Suprapubic skin (tissue), 4 donors: ENCODE data around the gene POLR1A. TPM values are rescaled to one million over a fixed set of nuclear protein-coding genes. Genes with fewer than 3 reads are reported as not detected.

Experiments used
- DNase-seq, 2 donors: peaks; one replicate each; pipeline ENCODE4 v3.0.0-alpha.2; 2019; ENCODE audit warnings: low spot score in 2 of 2
- H3K27ac ChIP-seq: fragments of 200-600 bp; sonication (generic); one replicate; pipeline ENCODE4 v1.5.1; 2019
- H3K27me3 ChIP-seq: fragments of 200-600 bp; sonication (generic); one replicate; pipeline ENCODE4 v1.5.1; 2019
- H3K36me3 ChIP-seq: fragments of 200-600 bp; sonication (generic); one replicate; pipeline ENCODE4 v1.5.1; 2019
- H3K4me1 ChIP-seq: fragments of 200-600 bp; sonication (generic); one replicate; pipeline ENCODE4 v1.5.1; 2019
- H3K4me3 ChIP-seq: fragments of 200-600 bp; sonication (generic); one replicate; pipeline ENCODE4 v1.5.1; 2019; ENCODE audit warnings: mild to moderate bottlenecking
- H3K9me3 ChIP-seq: fragments of 200-600 bp; sonication (generic); one replicate; pipeline ENCODE4 v1.5.1; 2019
- EP300 ChIP-seq: sonication (generic); formaldehyde crosslinking; IDR thresholded peaks from one replicate; pipeline ENCODE4 v1.6.1; 2017; ENCODE audit warnings: antibody characterized with exemption
- POLR2A ChIP-seq, 2 donors: fragments of 450-650 bp; IDR thresholded peaks; one replicate each; pipeline ENCODE4 v1.6.1; 2017; ENCODE audit warnings: antibody characterized with exemption in 2 of 2, mild to moderate bottlenecking in 2 of 2, moderate library complexity in 2 of 2
- POLR2AphosphoS5 ChIP-seq, 3 donors: sonication (generic); formaldehyde crosslinking; IDR thresholded peaks; one replicate each; pipeline ENCODE4 v1.6.1; 2017; ENCODE audit warnings: antibody characterized with exemption in 3 of 3
- WGBS: methylation state at CpG from one replicate; pipeline ENCODE4 v1.1.5; 2018; 5-methylcytosine and 5-hydroxymethylcytosine counted together
- total RNA-seq, 4 donors: library from RNA; depleted of rRNA; stranded (reverse); fragments of >200 nt; gene quantifications; one replicate each; pipeline ENCODE4 v1.1.0, GENCODE V29; 2016
- TF ChIP-seq, protein P1 (sequence below), 2 donors: fragments of 200-600 bp in 1 of 2; fragments of 450-650 bp in 1 of 2; sonication (generic) in 1 of 2; IDR thresholded peaks; one replicate each; pipeline ENCODE4 v1.5.1; 2016 to 2019; ENCODE audit warnings: antibody characterized with exemption in 2 of 2, mild to moderate bottlenecking in 1 of 2, moderate library complexity in 1 of 2

POLR1A gene
- total RNA-seq, 4 donors from 2014 or later, result 20.2 to 24.3 (median 21.2) TPM

DNA sequence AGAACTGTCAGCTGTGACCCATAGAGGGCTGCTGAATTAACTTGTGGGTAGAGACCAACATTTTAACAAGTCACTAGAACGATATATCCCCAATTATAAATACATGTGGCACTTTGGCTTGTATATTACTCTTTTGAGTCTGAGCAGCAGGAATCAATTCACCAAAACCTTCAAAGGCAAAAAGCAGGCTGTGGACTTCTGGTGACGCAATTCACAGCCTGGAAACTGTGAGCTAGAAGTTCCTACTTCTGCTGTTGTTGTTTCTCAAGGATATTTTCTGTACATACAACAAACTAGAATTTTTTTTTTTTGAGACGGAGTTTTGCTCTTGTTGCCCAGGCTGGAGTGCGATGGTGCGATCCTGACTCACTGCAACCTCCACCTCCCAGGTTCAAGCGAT lies 37.6 kb upstream of the POLR1A start:
- Histone ChIP-seq H3K27me3 (no peaks in the 10 kb centered on the region), H3K36me3 (peaks cover 93% of the 10 kb centered on the region), H3K4me3 (no peak overlapping the region), H3K27ac (no peak overlapping the region), H3K4me1 (no peaks in the 10 kb centered on the region), H3K9me3 (no peaks in the 10 kb centered on the region)
- 84% methylated on average over 6 of the region's 6 CpGs for WGBS
- DNase-seq, result no peak
- TF ChIP-seq EP300 (no peak), POLR2AphosphoS5 (IDR thresholded peaks at IDR 0.05) (no peak), POLR2A (IDR thresholded peaks at IDR 0.05) (no peak)
- TF ChIP-seq, protein P1, sequence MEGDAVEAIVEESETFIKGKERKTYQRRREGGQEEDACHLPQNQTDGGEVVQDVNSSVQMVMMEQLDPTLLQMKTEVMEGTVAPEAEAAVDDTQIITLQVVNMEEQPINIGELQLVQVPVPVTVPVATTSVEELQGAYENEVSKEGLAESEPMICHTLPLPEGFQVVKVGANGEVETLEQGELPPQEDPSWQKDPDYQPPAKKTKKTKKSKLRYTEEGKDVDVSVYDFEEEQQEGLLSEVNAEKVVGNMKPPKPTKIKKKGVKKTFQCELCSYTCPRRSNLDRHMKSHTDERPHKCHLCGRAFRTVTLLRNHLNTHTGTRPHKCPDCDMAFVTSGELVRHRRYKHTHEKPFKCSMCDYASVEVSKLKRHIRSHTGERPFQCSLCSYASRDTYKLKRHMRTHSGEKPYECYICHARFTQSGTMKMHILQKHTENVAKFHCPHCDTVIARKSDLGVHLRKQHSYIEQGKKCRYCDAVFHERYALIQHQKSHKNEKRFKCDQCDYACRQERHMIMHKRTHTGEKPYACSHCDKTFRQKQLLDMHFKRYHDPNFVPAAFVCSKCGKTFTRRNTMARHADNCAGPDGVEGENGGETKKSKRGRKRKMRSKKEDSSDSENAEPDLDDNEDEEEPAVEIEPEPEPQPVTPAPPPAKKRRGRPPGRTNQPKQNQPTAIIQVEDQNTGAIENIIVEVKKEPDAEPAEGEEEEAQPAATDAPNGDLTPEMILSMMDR (IDR thresholded peaks at IDR 0.05), result no peak

DNA sequence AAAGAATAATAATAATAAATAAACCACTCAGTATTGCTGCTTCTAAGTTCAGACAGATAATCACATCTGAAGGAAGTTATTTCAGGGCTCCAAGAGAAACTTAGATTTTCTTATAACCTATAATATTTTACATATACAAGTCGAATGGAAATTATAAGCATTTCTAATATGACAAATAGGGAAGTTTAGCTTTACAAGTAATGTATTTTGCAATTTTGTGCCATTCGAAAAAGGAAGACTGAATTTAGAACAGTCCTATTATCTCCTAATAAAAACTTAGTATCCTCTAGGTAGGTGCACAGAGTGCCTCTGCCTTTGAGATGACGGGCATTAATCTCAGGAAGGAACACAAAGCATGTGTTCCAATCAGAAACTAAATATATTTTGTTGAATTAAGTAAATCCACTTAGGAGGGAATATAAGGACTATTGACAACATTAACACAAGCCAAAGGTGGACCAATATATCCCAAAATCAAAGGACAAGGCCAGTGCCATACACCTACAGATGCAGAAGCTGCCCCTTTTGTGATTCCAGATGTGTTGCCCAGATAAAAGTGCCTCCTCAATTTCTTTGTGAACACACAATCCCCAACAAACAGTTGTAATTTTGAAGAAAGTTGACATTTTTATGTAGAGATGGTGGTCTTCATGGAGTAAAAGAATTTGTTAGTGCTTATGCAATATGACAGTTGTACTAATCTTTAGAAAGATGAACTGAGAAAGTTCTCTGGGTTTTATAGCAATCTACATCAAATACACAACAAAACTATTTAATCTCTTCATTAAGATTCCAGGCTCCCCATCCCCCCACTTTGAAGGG lies 37.0 kb upstream of the POLR1A start:
- no peak overlapping the region for H3K27ac ChIP-seq
- no peaks in the 10 kb centered on the region for H3K9me3 ChIP-seq
- no peak for DNase-seq
- H3K36me3 ChIP-seq, result peaks cover 93% of the 10 kb centered on the region
- H3K27me3 ChIP-seq, result no peaks in the 10 kb centered on the region
- H3K4me3 ChIP-seq, result no peak overlapping the region
- H3K4me1 ChIP-seq, result no peaks in the 10 kb centered on the region
- TF ChIP-seq POLR2AphosphoS5 (IDR thresholded peaks at IDR 0.05) (no peak), POLR2A (IDR thresholded peaks at IDR 0.05) (no peak), EP300 (no peak)
- TF ChIP-seq, protein P1 (IDR thresholded peaks at IDR 0.05), result no peak
- 59% methylated on average over 3 of the region's 3 CpGs for WGBS

DNA sequence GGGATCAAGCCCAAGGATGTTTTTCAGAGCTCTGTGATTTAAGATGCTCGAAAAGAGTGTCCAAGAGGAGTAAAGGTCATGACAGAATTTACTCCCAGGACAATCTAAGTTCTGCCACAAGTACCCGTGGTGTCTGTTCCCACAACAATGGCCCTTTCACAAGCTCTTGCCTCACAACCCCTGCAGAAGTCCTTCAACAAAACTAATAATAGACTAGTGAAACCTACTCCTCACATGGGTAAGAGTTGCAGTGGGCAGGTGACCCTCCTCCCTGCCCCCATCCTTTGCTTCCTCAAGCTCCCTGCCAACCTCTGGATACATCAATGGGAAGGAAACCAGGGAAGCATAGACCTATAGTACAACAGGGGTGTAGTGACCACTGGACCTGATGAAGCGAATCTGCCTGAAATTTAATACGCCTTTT lies 35.3 kb upstream of the POLR1A start:
- Histone ChIP-seq H3K27me3 (no peaks in the 10 kb centered on the region), H3K36me3 (peaks cover 93% of the 10 kb centered on the region), H3K9me3 (no peaks in the 10 kb centered on the region), H3K4me3 (no peak overlapping the region), H3K4me1 (no peaks in the 10 kb centered on the region), H3K27ac (no peak overlapping the region)
- DNase-seq, result no peak
- WGBS, result 75% methylated on average over 4 of the region's 4 CpGs
- TF ChIP-seq, protein P1 (IDR thresholded peaks at IDR 0.05), result no peak
- TF ChIP-seq EP300 (no peak), POLR2AphosphoS5 (IDR thresholded peaks at IDR 0.05) (no peak), POLR2A (IDR thresholded peaks at IDR 0.05) (no peak)

DNA sequence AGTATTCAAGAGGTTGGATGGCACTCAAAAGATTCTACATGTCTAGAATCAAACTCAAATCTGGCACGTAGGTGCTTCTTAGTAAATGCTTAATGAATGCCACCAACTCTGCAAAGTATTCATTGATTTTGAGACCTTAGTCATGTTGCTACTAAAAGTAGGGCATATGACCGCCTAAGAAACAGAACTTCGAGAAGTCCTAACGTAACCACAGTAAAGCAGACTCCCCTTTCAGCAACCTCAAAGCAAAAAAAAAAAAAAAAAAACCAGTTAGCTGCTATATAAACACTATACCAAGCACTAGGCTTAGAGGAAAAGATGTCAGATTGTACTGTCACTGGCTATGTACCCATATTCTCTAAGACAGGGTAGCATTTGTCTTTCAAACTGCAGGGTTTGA lies 34.3 kb upstream of the POLR1A start:
- Histone ChIP-seq H3K4me3 (no peak overlapping the region), H3K36me3 (peaks cover 93% of the 10 kb centered on the region), H3K27ac (no peak overlapping the region), H3K27me3 (no peaks in the 10 kb centered on the region), H3K9me3 (no peaks in the 10 kb centered on the region), H3K4me1 (no peaks in the 10 kb centered on the region)
- no peak for DNase-seq
- TF ChIP-seq EP300 (no peak), POLR2AphosphoS5 (IDR thresholded peaks at IDR 0.05) (no peak), POLR2A (IDR thresholded peaks at IDR 0.05) (no peak)
- TF ChIP-seq, protein P1 (IDR thresholded peaks at IDR 0.05), result no peak
- WGBS, result 88% methylated on average over 4 of the region's 4 CpGs

DNA sequence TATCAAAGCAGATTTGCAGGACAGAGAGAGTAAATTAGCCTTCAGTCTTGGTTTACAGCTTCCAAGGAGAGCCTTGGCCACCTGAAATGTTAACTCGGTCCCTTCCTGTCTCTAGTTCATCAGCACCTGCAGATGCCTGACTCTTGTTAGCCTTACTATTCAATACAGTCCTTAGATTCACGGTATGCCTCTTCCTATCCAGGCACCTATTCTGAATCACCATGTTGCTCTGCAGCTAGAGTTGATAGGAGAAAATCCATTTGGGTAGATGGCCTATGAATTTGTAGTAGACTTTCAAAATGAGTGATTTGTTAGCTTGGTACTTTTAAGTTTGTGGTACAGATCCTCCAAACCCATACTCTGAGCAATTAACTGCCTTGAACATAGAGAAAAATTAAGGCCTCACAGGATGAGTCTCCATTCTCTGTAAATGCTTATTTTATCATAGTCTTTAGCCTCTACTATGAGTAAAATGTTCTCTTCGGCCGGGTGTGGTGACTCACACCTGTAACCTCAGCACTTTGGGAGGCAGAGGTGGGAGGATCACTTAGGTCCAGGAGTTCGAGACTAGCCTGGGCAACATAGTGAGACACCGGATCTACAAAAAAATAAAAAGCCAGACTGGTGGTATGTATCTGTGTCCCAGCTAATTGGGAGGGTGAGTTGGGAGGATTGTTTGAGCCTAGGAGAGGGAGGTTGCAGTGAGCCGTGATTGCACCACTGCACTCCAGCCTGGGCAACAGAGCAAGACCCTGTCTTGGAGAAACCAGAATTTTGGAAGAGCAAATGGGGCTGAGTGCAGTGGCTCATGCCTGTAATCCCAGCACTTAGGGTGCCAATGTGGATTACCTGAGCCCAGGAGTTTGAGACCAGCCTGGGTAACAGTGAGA lies 33.3 kb upstream of the POLR1A start:
- peaks cover 93% of the 10 kb centered on the region for H3K36me3 ChIP-seq
- WGBS, result 96% methylated on average over 7 of the region's 7 CpGs
- TF ChIP-seq POLR2AphosphoS5 (IDR thresholded peaks at IDR 0.05), result no peak
- TF ChIP-seq POLR2A (IDR thresholded peaks at IDR 0.05), result no peak
- TF ChIP-seq EP300, result no peak
- TF ChIP-seq, protein P1 (IDR thresholded peaks at IDR 0.05), result no peak

More for the DNA sequence above, 33.3 kb upstream of the POLR1A start:
- DNase-seq, result no peak
- Histone ChIP-seq H3K9me3 (no peaks in the 10 kb centered on the region), H3K4me3 (no peak overlapping the region), H3K27ac (no peak overlapping the region), H3K27me3 (no peaks in the 10 kb centered on the region), H3K4me1 (no peaks in the 10 kb centered on the region)
